ENCODE measurements around the gene EIF5A.

Gene EIF5A

GRCh38 chr17:7357381-7357780 lies 50.0 kb downstream of the EIF5A start:
- DNase-seq, result no peak

- no peak for DNase-seq
Observed at GRCh38 chr17:7361906-7362305, 54.5 kb downstream of the EIF5A start.
